ENCODE results near the gene CA14.
A peak's percentile ranks its signal among the peaks of the same experiment; 100 is the strongest.

The CA14 gene

DNA sequence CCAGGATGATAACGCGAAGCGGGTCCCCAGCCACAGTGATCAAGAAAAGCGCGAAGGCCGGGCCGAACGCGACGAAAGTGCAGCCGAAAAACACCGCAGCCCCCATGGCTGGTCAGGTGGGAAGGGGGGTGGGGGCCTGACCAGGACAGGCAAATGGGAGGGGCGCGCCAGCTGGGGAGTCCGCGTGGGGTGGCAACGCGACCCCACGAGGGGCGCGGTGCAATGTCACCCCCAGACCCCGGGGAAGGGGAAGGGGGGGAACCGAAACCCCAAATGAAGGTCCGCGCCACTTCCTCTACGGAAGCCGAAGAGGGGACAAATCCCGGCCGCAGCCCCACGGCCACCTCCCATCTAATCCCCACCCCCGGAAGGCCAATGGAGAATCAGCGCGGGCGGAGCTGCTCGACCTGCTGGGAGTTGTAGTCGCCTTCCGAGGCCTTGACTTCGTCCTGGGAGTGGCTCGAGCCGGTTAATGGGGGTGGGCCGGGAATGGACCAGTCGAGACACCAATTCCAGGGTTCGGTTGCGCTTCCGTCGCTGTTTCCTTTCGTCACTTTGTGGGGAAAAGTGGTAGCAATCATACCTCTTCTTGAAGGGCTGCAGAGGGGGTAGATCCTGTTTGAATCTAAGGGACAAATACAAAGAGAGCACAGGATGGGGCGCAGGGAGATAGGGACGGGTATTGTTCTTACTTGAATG is 11.3 kb downstream of the CA14 start, which contains the start of gene APH1A:
TSS of gene APH1A (minus strand) at position 312 of the 699 bp plus-strand sequence. CDS start at position 106, 206 bp downstream.
- TF ChIP-seq TOX (CRISPR knock-in tag; IDR thresholded peaks at IDR 0.05; ENCODE audit: borderline replicate concordance) (no peak), SNAI2 (CRISPR knock-in tag; IDR thresholded peaks at IDR 0.05) (no peak), ISL1 (CRISPR knock-in tag; IDR thresholded peaks at IDR 0.05) (no peak), RARB (CRISPR knock-in tag; IDR thresholded peaks at IDR 0.05) (no peak)
- TF ChIP-seq, protein P1, sequence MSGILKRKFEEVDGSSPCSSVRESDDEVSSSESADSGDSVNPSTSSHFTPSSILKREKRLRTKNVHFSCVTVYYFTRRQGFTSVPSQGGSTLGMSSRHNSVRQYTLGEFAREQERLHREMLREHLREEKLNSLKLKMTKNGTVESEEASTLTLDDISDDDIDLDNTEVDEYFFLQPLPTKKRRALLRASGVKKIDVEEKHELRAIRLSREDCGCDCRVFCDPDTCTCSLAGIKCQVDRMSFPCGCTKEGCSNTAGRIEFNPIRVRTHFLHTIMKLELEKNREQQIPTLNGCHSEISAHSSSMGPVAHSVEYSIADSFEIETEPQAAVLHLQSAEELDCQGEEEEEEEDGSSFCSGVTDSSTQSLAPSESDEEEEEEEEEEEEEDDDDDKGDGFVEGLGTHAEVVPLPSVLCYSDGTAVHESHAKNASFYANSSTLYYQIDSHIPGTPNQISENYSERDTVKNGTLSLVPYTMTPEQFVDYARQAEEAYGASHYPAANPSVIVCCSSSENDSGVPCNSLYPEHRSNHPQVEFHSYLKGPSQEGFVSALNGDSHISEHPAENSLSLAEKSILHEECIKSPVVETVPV (CRISPR knock-in tag; IDR thresholded peaks at IDR 0.05) = no peak
- TF ChIP-seq, protein P2, sequence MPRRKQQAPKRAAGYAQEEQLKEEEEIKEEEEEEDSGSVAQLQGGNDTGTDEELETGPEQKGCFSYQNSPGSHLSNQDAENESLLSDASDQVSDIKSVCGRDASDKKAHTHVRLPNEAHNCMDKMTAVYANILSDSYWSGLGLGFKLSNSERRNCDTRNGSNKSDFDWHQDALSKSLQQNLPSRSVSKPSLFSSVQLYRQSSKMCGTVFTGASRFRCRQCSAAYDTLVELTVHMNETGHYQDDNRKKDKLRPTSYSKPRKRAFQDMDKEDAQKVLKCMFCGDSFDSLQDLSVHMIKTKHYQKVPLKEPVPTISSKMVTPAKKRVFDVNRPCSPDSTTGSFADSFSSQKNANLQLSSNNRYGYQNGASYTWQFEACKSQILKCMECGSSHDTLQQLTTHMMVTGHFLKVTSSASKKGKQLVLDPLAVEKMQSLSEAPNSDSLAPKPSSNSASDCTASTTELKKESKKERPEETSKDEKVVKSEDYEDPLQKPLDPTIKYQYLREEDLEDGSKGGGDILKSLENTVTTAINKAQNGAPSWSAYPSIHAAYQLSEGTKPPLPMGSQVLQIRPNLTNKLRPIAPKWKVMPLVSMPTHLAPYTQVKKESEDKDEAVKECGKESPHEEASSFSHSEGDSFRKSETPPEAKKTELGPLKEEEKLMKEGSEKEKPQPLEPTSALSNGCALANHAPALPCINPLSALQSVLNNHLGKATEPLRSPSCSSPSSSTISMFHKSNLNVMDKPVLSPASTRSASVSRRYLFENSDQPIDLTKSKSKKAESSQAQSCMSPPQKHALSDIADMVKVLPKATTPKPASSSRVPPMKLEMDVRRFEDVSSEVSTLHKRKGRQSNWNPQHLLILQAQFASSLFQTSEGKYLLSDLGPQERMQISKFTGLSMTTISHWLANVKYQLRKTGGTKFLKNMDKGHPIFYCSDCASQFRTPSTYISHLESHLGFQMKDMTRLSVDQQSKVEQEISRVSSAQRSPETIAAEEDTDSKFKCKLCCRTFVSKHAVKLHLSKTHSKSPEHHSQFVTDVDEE (CRISPR knock-in tag; IDR thresholded peaks at IDR 0.05) = no peak
- TF ChIP-seq, protein P3, sequence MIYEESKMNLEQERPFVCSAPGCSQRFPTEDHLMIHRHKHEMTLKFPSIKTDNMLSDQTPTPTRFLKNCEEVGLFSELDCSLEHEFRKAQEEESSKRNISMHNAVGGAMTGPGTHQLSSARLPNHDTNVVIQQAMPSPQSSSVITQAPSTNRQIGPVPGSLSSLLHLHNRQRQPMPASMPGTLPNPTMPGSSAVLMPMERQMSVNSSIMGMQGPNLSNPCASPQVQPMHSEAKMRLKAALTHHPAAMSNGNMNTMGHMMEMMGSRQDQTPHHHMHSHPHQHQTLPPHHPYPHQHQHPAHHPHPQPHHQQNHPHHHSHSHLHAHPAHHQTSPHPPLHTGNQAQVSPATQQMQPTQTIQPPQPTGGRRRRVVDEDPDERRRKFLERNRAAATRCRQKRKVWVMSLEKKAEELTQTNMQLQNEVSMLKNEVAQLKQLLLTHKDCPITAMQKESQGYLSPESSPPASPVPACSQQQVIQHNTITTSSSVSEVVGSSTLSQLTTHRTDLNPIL (CRISPR knock-in tag; IDR thresholded peaks at IDR 0.05; ENCODE audit: low read depth) = no peak
- peak; percentile 99 for ATAC-seq

DNA sequence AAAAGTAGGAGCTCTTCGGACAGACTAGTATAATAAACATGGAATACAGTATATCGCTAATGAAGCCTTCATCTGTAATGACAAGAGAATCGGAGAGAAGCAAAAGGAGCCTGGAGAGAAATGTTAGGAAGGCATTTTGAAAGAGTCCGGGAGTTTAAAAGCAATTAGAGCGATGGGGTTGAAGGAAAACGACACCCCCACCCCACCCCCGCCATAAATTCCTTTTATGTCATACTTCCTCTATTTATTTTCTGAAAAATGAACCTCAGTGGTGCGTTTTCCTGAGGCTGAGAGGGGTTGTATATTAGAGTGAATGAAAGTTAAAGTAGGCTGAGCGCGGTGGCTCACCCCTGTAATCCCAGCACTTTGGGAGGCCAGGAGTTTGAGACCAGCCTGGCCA is 11.9 kb downstream of the CA14 start:
- TF ChIP-seq ESRRG (CRISPR knock-in tag; IDR thresholded peaks at IDR 0.05) (no peak), ZFP3 (CRISPR knock-in tag; IDR thresholded peaks at IDR 0.05) (no peak), ARNTL (CRISPR knock-in tag; IDR thresholded peaks at IDR 0.05; ENCODE audit: borderline replicate concordance, low read depth) (no peak)
- ATAC-seq = no peak

DNA sequence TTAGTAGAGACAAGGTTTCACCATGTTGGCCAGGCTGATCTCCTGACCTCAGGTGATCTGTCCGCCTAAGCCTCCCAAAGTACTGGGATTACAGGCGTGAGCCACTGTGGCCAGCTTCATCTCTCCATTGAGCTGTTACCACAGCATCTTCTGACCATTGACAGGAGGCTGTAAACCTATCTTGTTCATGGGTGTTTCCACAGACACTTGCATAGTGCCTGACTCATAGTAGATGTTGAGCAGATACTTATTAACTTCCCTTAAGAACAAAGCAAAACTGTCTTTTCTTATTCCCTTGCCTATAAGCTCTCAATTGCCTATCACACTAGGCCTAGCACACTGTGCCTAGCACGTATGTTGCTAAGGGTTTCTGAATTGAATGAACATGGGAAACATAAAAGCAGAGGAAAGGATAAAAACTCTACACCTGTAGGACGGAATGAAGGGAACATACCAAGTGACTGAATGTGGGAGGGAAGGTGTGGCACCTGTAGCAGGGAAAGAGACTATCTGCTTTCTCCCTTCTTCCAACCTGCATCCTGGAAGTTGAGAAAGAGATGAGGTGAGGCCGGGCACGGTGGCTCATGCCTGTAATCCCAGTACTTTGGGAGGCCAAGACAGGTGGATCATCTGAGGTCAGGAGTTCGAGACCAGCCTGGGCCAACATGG is 13.9 kb downstream of the CA14 start:
- TF ChIP-seq BACH2 (CRISPR knock-in tag; IDR thresholded peaks at IDR 0.05; ENCODE audit: borderline replicate concordance) (no peak), CSDC2 (CRISPR knock-in tag; IDR thresholded peaks at IDR 0.05) (no peak), SNAI2 (CRISPR knock-in tag; IDR thresholded peaks at IDR 0.05) (no peak), ZFP3 (CRISPR knock-in tag; IDR thresholded peaks at IDR 0.05) (no peak), ZFP30 (CRISPR knock-in tag; IDR thresholded peaks at IDR 0.05) (no peak), OSR1 (CRISPR knock-in tag; IDR thresholded peaks at IDR 0.05) (no peak), ZNF565 (CRISPR knock-in tag; conservative IDR thresholded peaks at IDR 0.05; ENCODE audit: low read depth) (no peak), ZNF8 (CRISPR knock-in tag; IDR thresholded peaks at IDR 0.05) (no peak), ISL1 (CRISPR knock-in tag; IDR thresholded peaks at IDR 0.05) (no peak), PPARA (CRISPR knock-in tag; IDR thresholded peaks at IDR 0.05; ENCODE audit: borderline replicate concordance) (no peak), RARB (CRISPR knock-in tag; IDR thresholded peaks at IDR 0.05) (no peak), TOX (CRISPR knock-in tag; IDR thresholded peaks at IDR 0.05; ENCODE audit: borderline replicate concordance) (no peak)
- TF ChIP-seq, protein P2 (CRISPR knock-in tag; IDR thresholded peaks at IDR 0.05) = no peak
- TF ChIP-seq, protein P3 (CRISPR knock-in tag; IDR thresholded peaks at IDR 0.05; ENCODE audit: low read depth) = no peak
- TF ChIP-seq, protein P4, sequence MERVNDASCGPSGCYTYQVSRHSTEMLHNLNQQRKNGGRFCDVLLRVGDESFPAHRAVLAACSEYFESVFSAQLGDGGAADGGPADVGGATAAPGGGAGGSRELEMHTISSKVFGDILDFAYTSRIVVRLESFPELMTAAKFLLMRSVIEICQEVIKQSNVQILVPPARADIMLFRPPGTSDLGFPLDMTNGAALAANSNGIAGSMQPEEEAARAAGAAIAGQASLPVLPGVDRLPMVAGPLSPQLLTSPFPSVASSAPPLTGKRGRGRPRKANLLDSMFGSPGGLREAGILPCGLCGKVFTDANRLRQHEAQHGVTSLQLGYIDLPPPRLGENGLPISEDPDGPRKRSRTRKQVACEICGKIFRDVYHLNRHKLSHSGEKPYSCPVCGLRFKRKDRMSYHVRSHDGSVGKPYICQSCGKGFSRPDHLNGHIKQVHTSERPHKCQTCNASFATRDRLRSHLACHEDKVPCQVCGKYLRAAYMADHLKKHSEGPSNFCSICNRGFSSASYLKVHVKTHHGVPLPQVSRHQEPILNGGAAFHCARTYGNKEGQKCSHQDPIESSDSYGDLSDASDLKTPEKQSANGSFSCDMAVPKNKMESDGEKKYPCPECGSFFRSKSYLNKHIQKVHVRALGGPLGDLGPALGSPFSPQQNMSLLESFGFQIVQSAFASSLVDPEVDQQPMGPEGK (CRISPR knock-in tag; IDR thresholded peaks at IDR 0.05; ENCODE audit: borderline replicate concordance) = no peak
- TF ChIP-seq, protein P5, sequence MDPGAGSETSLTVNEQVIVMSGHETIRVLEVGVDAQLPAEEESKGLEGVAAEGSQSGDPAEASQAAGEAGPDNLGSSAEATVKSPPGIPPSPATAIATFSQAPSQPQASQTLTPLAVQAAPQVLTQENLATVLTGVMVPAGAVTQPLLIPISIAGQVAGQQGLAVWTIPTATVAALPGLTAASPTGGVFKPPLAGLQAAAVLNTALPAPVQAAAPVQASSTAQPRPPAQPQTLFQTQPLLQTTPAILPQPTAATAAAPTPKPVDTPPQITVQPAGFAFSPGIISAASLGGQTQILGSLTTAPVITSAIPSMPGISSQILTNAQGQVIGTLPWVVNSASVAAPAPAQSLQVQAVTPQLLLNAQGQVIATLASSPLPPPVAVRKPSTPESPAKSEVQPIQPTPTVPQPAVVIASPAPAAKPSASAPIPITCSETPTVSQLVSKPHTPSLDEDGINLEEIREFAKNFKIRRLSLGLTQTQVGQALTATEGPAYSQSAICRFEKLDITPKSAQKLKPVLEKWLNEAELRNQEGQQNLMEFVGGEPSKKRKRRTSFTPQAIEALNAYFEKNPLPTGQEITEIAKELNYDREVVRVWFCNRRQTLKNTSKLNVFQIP (CRISPR knock-in tag; IDR thresholded peaks at IDR 0.05; ENCODE audit: borderline replicate concordance, low read depth) = no peak
- TF ChIP-seq, protein P1 (CRISPR knock-in tag; IDR thresholded peaks at IDR 0.05) = no peak
- no peak for ATAC-seq

All from SK-N-SH treated with all-trans-retinoic acid at 6 μM for 48 hours (cell line).